AG08396 (cell line): ENCODE results near the gene UNC93B1.
A peak's percentile ranks its signal among the peaks of the same experiment; 100 is the strongest.
"Not testable (repeated sequence)": the region's sequence is repeated elsewhere in the genome, so short reads cannot be mapped to it uniquely, and the experiment has no call there.

Experiments used
- DNase-seq: peaks from one replicate; pipeline ENCODE4 v3.0.0; 2012; ENCODE audit warnings: low spot score, mixed read lengths

UNC93B1 gene

GRCh38 chr11:67991347-67992121, 12.4 kb downstream of the UNC93B1 start:
- not testable (repeated sequence) for DNase-seq

- not testable (repeated sequence) for DNase-seq
Observed at GRCh38 chr11:67990546-67991346, 13.2 kb downstream of the UNC93B1 start.

- DNase-seq, result not testable (repeated sequence)
Observed at GRCh38 chr11:67985302-67985701, 18.6 kb downstream of the UNC93B1 start.

- DNase-seq, result no peak
Observed at GRCh38 chr11:67983951-67984350, 19.9 kb downstream of the UNC93B1 start.

- not testable (repeated sequence) for DNase-seq
Observed at GRCh38 chr11:67982255-67982857, 21.5 kb downstream of the UNC93B1 start.

GRCh38 chr11:67981226-67981625, 22.7 kb downstream of the UNC93B1 start:
- not testable (repeated sequence) for DNase-seq

GRCh38 chr11:67978766-67979418, 25.0 kb downstream of the UNC93B1 start:
- DNase-seq, result not testable (repeated sequence)

GRCh38 chr11:67974746-67975145, 29.2 kb downstream of the UNC93B1 start:
- DNase-seq, result not testable (repeated sequence)

GRCh38 chr11:67965830-67966348, 38.0 kb downstream of the UNC93B1 start:
- DNase-seq, result not testable (repeated sequence)

- not testable (repeated sequence) for DNase-seq
Observed at GRCh38 chr11:67964746-67965145, 39.2 kb downstream of the UNC93B1 start.

- not testable (repeated sequence) for DNase-seq
Observed at GRCh38 chr11:67963879-67964278, 40.0 kb downstream of the UNC93B1 start.

- not testable (repeated sequence) for DNase-seq
Observed at GRCh38 chr11:67963217-67963616, 40.7 kb downstream of the UNC93B1 start.

- not testable (repeated sequence) for DNase-seq
Observed at GRCh38 chr11:67956236-67956635, 47.7 kb downstream of the UNC93B1 start.

- DNase-seq, result peak; percentile 91
Observed at GRCh38 chr11:67955461-67956007, 48.4 kb downstream of the UNC93B1 start.

GRCh38 chr11:67954971-67955370, 48.9 kb downstream of the UNC93B1 start:
- DNase-seq, result not testable (repeated sequence)

GRCh38 chr11:67954251-67954650, 49.6 kb downstream of the UNC93B1 start:
- not testable (repeated sequence) for DNase-seq

- DNase-seq, result not testable (repeated sequence)
Observed at GRCh38 chr11:67950705-67951104, 53.2 kb downstream of the UNC93B1 start.

GRCh38 chr11:67947785-67948184, 56.1 kb downstream of the UNC93B1 start:
- not testable (repeated sequence) for DNase-seq

GRCh38 chr11:67946403-67946802, 57.5 kb downstream of the UNC93B1 start:
- not testable (repeated sequence) for DNase-seq

GRCh38 chr11:67943406-67943805, 60.5 kb downstream of the UNC93B1 start:
- not testable (repeated sequence) for DNase-seq
